Activated T-cell treated with anti-CD3 and anti-CD28 coated beads, Interleukin-2, amount 50 U/mL, for 72 hours (primary cell): ENCODE data around the gene NUP210. TPM values are rescaled to one million over a fixed set of nuclear protein-coding genes. Genes with fewer than 3 reads are reported as not detected.
"Not testable (repeated sequence)": the region's sequence is repeated elsewhere in the genome, so short reads cannot be mapped to it uniquely, and the experiment has no call there.

ENCODE experiments used
- ATAC-seq, 2 donors: fragments of 150-1000 bp; cut with Tn5 transposase; replicated peaks in 1 of 2; 2 replicates each; pipeline ENCODE4 v1.10.0; 2021; ENCODE audit warnings: moderate library complexity in 2 of 2, mild to moderate bottlenecking in 1 of 2
- DNase-seq, 2 donors: peaks; one replicate each; pipeline ENCODE4 v3.0.0; 2021 to 2022; ENCODE audit warnings: mixed read lengths in 1 of 2
- H3K27ac Mint-ChIP-seq: one replicate; pipeline ENCODE4 v1.8.0; 2022; ENCODE audit warnings: mild to moderate bottlenecking, moderate library complexity, mixed read lengths
- H3K27me3 Mint-ChIP-seq: one replicate; pipeline ENCODE4 v1.8.0; 2022; ENCODE audit warnings: low read depth, mixed read lengths
- H3K36me3 Mint-ChIP-seq, 2 donors: one replicate each; pipeline ENCODE4 v1.8.0; 2022; ENCODE audit warnings: mixed read lengths in 2 of 2, mild to moderate bottlenecking in 1 of 2; ENCODE audit not compliant: insufficient read depth in 2 of 2
- H3K4me1 Mint-ChIP-seq: one replicate; pipeline ENCODE4 v1.8.0; 2022; ENCODE audit warnings: low read depth, mixed read lengths
- H3K4me3 Mint-ChIP-seq, 2 donors: one replicate each; pipeline ENCODE4 v1.8.0; 2022; ENCODE audit warnings: mild to moderate bottlenecking in 2 of 2, mixed read lengths in 2 of 2, moderate library complexity in 2 of 2
- H3K9me3 Mint-ChIP-seq, 2 donors: one replicate each; pipeline ENCODE4 v1.8.0; 2022; ENCODE audit warnings: mixed read lengths in 2 of 2
- total RNA-seq, 2 donors: library from RNA; stranded (reverse); gene quantifications; one replicate each; pipeline ENCODE4 v1.2.3, GENCODE V29; 2022

NUP210 gene
- total RNA-seq, 2 donors from 2014 or later = 138 to 144 TPM

DNA sequence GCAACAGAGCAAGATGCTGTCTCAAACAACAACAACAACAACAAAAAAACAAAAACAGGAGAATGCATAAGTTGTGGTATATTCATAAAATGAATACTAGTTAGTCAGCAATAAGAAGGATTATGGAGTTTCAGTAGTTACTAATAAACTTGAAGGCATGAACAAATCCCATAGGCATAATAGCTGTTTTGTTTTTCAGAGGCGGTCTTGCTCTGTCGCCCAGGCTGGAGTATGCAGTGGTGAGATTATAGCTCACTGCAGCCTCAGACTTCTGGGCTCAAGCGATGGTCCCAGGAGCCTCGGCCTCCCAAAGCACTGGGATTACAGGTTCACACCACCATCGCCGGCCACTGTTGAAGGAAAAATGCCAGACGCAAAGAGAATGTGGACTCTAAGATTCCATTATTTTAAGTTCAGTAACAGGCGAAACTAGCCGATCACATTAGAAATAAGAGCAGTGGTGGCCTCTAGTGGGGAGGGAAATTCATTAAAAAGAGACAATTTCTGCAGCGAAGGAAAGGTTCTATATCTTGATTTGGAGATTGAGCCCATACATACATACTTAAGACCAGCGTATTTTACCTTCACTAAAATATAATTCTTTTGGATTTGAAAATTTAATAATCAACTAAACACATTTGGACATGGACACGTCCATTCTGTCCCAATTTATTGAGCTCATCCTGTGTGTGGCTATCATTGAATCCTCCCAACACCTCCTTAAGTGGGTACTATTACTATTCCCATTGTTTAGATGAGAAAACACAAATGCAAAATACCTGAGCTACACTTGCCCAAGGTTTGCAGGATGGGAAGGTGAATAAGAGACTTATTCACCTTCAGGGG lies 32.6 kb upstream of the NUP210 start:
- Mint-ChIP-seq H3K27me3 (no peaks in the 10 kb centered on the region), H3K36me3 (no peaks in the 10 kb centered on the region), H3K4me3 (peak overlapping the region; percentile 94 to 96), H3K9me3 (no peaks in the 10 kb centered on the region), H3K27ac (no peak overlapping the region), H3K4me1 (peaks cover 21% of the 10 kb centered on the region)
- DNase-seq = peak; percentile 37 to 50
- peak in 1 of 2 donors; percentile 21 for ATAC-seq

DNA sequence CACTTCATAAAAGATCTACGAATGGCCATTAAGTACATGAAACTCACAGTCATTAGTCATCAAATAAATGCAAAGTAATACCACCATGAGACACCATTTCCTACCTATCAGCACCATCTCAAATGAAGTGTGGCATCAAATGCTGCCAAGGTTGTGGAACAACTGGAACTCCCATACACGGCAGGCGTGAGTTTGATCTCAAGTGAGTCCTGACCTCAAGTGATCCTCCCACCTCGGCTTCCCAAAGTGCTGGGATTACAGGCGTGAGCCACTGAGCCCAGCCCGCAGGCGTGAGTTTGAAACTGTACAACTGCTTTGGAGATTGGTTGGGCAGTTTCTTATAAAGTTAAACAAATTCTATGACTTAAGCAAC lies 31.2 kb upstream of the NUP210 start:
- H3K36me3 Mint-ChIP-seq = no peaks in the 10 kb centered on the region
- peaks cover 21% of the 10 kb centered on the region for H3K4me1 Mint-ChIP-seq
- peak overlapping the region; percentile 92 for H3K27ac Mint-ChIP-seq
- no peaks in the 10 kb centered on the region for H3K27me3 Mint-ChIP-seq
- peak; percentile 50 to 53 for ATAC-seq
- DNase-seq = peak; percentile 8 to 20
- H3K4me3 Mint-ChIP-seq = peak overlapping the region; percentile 94 to 96
- H3K9me3 Mint-ChIP-seq = no peaks in the 10 kb centered on the region

DNA sequence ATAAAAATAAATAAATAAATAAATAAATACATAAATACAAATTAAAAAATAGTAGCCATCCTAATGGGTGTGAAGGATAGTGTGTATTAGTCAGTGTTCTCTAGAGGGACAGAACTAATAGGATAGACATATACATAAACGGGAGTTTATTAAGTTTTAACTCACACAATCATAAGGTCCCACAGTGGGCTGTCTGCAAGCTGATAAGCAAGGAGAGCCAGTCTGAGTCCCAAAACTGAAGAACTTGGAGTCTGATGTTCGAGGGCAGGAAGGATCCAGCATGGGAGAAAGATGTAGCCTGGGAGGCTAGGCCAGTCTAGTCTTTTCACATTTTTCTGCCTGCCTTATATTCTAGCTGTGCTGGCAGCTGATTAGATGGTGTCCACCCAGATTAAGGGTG lies 22.8 kb upstream of the NUP210 start:
- not testable (repeated sequence) for H3K27ac Mint-ChIP-seq, DNase-seq, H3K4me3 Mint-ChIP-seq, ATAC-seq, H3K36me3 Mint-ChIP-seq, H3K27me3 Mint-ChIP-seq, H3K9me3 Mint-ChIP-seq, H3K4me1 Mint-ChIP-seq

DNA sequence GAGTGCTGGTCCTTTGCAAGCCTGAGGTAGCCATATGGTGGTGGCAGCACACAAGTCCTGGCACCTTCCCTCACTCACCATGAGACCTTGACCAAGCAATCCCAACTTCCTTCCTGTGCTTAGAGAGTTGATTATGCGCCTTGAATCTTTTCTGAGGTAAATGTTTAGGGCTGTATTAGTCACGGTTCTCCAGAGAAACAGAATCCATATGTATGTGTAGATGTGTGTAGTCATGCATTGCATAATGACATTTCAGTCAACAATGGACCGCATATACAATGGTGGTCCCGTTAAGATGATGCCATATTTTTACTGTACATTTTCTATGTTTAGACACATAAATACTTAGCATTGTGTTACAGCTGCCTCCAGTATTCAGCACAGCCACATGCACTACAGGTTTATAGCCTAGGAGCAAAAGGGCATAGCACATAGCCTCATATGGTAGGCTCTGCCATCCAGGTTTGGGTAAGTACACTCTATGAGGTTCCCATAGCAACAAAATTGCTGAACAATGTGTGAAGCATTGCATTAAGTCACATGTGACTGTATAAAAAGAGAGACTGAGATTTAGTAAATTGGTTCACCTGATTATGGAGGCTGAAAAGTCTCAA lies 20.2 kb upstream of the NUP210 start:
- ATAC-seq (no peak), DNase-seq (no peak)
- no peak overlapping the region for H3K27ac Mint-ChIP-seq
- no peak overlapping the region for H3K4me3 Mint-ChIP-seq
- no peaks in the 10 kb centered on the region for H3K9me3 Mint-ChIP-seq
- H3K4me1 Mint-ChIP-seq = no peaks in the 10 kb centered on the region
- no peaks in the 10 kb centered on the region for H3K36me3 Mint-ChIP-seq
- H3K27me3 Mint-ChIP-seq = no peaks in the 10 kb centered on the region

DNA sequence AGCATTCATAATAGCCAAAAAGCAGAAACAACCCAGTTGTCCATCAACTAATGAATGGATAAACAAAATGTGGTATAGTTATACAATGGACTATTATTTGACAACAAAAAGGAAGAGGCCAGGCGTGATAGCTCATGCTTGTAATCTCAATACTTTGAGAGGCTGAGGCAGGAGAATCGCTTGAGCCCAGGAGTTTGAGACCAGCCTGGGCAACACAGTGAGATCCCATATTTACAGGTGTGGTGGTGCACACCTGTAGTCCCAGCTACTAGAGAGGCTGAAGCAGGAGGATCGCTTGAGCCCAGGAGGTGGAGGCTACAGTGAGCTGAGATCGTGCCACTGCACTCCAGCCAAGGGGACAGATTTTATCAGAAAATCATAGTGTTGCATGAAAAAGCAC lies 16.1 kb upstream of the NUP210 start:
- H3K36me3 Mint-ChIP-seq, H3K27me3 Mint-ChIP-seq, DNase-seq, H3K4me3 Mint-ChIP-seq, H3K27ac Mint-ChIP-seq, H3K9me3 Mint-ChIP-seq, ATAC-seq, H3K4me1 Mint-ChIP-seq: not testable (repeated sequence)

DNA sequence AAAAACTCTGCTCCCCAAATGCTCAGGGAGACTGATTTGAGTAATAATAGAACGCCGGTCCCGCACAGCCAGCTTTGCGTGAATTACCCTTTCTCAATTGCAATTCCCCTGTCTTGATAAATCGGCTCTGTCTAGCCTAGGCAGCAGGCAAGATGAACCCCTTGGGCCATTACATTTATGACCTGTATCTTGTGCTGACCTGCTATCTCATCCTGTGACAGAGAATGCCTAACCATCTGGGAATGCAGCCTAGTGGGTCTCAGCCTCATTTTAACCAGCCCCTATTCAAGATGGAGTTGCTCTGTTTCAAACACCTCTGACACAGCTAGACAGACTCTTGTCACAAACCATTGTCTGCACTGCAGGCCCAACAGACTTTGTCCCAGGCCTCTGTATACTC lies 13.8 kb upstream of the NUP210 start:
- Mint-ChIP-seq H3K27ac (no peak overlapping the region), H3K36me3 (peaks cover 0 to 2% of the 10 kb centered on the region in 2 donors), H3K27me3 (no peaks in the 10 kb centered on the region), H3K4me1 (peaks cover under 1% of the 10 kb centered on the region), H3K4me3 (no peak overlapping the region), H3K9me3 (peaks cover 0 to 1% of the 10 kb centered on the region in 2 donors)
- no peak for DNase-seq
- ATAC-seq = no peak

DNA sequence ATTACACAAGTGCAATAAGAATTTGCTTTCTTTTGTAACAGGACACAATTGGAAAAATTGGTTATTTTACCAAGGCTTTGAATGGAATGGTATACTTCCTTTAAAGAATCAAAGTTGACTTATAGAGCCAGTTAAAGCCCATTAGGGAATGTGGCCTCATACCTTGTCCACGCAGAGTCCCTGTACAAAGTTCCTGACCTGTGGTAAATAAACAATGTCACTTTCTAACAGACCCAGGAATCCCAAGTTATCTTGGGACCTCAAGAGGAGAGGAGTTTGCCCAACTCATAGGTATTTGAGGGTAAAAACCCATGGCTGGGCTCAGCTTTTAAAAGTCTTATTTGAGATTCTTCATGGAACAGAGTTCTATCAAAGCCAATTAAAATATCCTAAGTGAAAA lies 12.0 kb upstream of the NUP210 start:
- no peak for ATAC-seq
- Mint-ChIP-seq H3K36me3 (peaks cover 0 to 2% of the 10 kb centered on the region in 2 donors), H3K4me1 (peaks cover 12% of the 10 kb centered on the region), H3K9me3 (peaks cover 0 to 1% of the 10 kb centered on the region in 2 donors), H3K4me3 (no peak overlapping the region), H3K27me3 (no peaks in the 10 kb centered on the region), H3K27ac (no peak overlapping the region)
- no peak for DNase-seq

DNA sequence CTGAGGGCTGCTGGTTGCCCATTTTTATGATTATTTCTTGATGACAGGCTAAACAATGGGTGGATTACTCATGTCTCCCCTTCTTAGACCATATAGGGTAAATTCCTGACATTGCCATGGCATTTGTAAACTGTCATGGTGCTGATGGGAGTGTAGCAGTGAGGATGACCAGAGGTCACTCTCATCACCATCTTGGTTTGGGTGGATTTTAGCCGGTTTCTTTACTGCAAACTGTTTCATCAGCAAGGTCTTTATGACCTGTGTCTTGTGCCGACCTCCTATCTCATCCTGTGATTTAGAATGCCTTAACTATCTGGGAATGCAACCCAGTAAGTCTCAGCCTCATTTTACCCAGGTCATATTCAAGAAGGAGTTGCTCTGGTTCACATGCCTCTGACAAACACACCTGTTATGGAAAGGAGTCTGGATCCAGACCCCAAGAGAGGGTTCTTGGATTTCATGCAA lies 10.3 kb upstream of the NUP210 start:
- not testable (repeated sequence) for H3K27ac Mint-ChIP-seq, H3K36me3 Mint-ChIP-seq, H3K9me3 Mint-ChIP-seq, DNase-seq, H3K27me3 Mint-ChIP-seq, H3K4me3 Mint-ChIP-seq, ATAC-seq
- peaks cover 18% of the 10 kb centered on the region for H3K4me1 Mint-ChIP-seq

DNA sequence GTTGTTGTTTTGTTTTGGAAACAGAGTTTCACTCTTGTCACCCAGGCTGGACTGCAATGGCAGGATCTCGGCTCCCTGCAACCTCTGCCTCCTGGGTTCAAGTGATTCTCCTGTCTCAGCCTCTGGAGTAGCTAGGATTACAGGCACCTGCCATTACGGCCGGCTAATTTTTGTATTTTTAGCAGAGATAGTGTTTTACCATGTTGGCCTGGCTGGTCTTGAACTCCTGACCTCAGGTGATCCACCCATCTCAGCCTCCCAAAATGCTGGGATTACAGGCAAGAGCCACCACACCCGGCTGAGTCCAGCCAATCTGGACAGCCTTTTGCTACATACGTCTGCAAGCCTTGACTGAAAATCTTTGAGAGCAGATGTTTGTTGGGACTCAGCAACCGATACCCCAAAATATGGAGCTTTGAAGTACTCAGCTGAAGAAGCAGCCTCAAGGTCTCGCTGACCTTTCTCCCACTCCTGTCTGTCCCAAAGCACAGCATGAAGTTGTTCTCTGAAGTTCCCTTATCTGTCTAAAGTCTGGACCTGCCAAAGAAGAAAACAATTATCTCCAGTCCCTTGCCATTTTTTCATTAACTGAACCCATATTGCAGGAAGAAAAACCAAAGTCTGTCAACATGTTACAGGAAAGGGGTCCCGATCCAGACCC lies 9.6 kb upstream of the NUP210 start:
- H3K27me3 Mint-ChIP-seq = no peaks in the 10 kb centered on the region
- no peak overlapping the region for H3K4me3 Mint-ChIP-seq
- DNase-seq (no peak), ATAC-seq (no peak)
- peaks cover 0 to 1% of the 10 kb centered on the region in 2 donors for H3K9me3 Mint-ChIP-seq
- peaks cover 0 to 2% of the 10 kb centered on the region in 2 donors for H3K36me3 Mint-ChIP-seq
- H3K4me1 Mint-ChIP-seq = peaks cover 22% of the 10 kb centered on the region
- H3K27ac Mint-ChIP-seq = no peak overlapping the region

DNA sequence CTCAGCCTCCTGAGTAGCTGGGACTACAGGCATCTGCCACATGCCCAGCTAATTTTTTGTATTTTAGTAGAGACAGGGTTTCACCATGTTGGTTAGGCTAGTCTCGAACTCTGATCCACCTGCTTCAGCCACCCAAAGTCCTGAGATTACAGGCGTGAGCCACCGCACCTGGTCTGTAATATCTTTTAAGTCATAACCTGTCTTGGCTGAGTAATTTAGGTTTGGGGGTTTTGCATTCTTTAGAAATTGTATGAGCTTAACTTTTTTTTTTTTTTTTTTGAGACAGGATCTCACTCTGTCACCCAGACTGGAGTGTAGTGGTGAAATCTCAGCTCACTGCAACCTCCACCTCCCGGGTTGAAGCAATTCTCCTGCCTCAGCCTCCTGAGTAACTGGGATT lies 8.6 kb upstream of the NUP210 start:
- ATAC-seq (peak; percentile 63 to 67), DNase-seq (peak in 1 of 2 donors; percentile 17)
- Mint-ChIP-seq H3K4me3 (peak overlapping the region; percentile 64 to 70), H3K27ac (peak overlapping the region; percentile 96), H3K4me1 (peaks cover 27% of the 10 kb centered on the region)
- not testable (repeated sequence) for H3K36me3 Mint-ChIP-seq, H3K27me3 Mint-ChIP-seq, H3K9me3 Mint-ChIP-seq

DNA sequence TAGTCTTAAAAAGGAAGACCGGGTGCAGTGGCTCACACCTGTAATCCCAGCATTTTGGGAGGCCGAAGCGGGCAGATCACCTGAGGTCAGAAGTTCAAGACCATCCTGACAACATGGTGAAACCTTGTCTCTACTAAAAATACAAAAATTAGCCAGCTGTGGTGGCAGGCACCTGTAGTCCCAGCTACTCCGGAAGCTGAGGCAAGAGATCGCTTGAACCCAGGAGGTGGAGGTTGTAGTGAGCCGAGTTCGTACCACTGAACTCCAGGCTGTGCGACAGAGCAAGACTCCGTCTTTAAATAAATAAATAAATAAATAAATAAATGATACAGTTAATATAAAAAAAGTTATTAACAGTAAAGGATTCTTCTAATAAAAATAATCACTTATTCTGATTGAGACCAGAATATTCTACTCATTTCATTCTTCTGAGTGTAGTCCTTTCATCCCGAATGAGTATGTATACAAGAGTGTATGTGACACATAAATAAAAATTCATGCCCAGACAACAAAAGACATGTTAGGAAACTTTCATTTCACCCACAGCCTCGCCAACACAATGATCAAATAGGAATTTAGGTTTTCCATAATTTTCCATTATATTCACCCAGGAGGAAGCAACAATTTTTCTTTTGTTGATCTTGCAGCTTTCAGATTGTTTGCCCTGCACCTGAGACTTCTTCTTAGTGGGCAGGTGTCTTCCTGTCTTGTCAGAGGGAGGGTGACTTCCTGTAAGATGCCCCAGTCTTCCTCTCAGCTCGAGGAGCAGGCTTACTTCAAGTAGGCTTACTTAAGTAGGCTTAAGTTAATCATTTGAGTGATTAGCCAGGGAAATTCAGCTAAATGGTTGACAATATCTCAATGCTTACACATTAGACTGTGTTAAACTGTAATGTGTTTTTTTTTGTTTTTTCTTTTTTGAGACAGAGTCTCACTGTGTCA lies 7.8 kb upstream of the NUP210 start:
- DNase-seq (peak in 1 of 2 donors; percentile 37), ATAC-seq (peak; percentile 85 to 87)
- Mint-ChIP-seq H3K9me3 (peaks cover 0 to 1% of the 10 kb centered on the region in 2 donors), H3K27me3 (no peaks in the 10 kb centered on the region), H3K4me3 (peak overlapping the region; percentile 64 to 70), H3K36me3 (peaks cover 0 to 2% of the 10 kb centered on the region in 2 donors), H3K27ac (peak overlapping the region; percentile 96), H3K4me1 (peaks cover 27% of the 10 kb centered on the region)

DNA sequence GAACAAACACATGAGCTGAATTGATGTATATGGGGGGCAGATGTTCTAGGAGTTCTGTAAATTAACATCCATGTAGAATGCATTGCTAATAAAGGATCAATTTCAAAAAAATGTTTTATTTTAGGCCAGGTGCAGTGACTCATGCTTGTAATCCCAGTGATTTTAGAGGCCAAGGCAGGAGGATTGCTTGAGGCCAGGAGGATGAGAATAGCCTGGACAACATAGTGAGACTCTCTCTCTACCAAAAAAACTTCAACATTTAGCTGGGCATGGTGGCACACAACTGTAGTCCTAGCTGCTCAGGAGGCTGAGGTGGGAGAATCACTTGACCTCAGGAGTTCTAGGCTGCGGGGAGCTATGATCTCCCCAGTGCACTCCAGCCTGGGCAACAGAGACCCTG lies 6.5 kb upstream of the NUP210 start:
- Mint-ChIP-seq H3K27me3 (no peaks in the 10 kb centered on the region), H3K4me1 (peaks cover 37% of the 10 kb centered on the region), H3K36me3 (peaks cover 0 to 2% of the 10 kb centered on the region in 2 donors), H3K27ac (no peak overlapping the region), H3K9me3 (peaks cover 0 to 1% of the 10 kb centered on the region in 2 donors), H3K4me3 (no peak overlapping the region)
- ATAC-seq (no peak), DNase-seq (no peak)
